NCI-H748 (cell line): ENCODE data around the gene KIF1A.
"Not testable (repeated sequence)": the region's sequence is repeated elsewhere in the genome, so short reads cannot be mapped to it uniquely, and the experiment has no call there.

Experiments used
- DNase-seq: peaks from one replicate; lab custom pipeline; 2025; ENCODE audit not compliant: unreplicated experiment; lab: John Stamatoyannopoulos, UW

The KIF1A gene

GRCh38 chr2:240687741-240688552, 132.1 kb downstream of the KIF1A start:
- no peak for DNase-seq

DNA sequence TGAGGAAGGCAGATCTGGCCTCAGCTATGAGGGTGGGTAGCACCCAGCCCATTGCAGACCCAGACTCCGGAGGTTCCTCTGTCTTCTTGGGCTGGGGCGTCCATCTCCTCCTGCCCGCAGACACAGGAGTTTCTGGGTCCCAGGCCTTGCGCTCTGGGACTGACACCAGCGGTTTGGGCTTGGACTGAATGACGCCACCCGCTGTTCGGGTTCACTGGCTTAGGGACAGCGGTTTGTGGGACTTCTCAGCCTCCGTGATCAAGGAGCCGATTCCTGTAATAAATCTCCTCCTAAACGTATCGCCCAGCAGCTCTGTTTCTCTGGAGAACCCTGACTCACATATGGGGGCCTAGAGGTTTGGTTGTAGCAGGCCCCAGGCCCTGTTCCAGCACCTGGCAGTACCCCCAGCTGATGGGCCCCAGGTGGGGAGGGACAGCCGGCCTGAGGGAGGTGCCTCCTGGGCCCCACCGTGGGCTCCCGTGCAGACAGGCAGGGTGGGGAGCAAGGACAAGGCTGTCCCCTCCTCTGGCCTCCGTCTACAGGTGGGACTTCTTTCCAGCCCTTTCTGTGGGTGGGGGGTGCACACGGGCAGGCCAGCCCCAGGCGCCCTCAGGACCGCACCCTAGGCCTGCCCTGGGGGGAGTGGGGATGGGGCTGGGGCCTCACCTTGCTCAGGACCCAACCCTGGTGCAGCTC, 132.8 kb downstream of the KIF1A start:
- DNase-seq, result no peak

DNA sequence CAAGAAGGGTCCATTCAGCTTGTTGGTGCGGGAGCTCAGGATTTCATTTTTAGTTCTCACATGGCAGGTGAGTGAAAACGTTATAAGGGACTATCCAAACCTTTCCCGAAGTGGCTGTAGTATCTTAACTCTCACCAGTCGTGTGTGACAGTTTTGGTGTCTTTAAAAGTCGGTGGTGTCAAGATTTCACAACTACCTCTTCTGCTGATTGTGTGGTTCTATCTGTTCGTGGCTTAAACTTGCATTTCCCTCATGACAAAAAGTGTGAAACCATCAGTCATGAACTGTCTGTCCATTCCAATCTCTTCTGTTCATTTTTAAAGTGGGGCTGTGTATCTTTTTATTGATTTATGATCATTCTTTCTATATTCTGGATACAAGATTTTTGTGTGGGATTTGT, 133.6 kb downstream of the KIF1A start:
- DNase-seq, result no peak

DNA sequence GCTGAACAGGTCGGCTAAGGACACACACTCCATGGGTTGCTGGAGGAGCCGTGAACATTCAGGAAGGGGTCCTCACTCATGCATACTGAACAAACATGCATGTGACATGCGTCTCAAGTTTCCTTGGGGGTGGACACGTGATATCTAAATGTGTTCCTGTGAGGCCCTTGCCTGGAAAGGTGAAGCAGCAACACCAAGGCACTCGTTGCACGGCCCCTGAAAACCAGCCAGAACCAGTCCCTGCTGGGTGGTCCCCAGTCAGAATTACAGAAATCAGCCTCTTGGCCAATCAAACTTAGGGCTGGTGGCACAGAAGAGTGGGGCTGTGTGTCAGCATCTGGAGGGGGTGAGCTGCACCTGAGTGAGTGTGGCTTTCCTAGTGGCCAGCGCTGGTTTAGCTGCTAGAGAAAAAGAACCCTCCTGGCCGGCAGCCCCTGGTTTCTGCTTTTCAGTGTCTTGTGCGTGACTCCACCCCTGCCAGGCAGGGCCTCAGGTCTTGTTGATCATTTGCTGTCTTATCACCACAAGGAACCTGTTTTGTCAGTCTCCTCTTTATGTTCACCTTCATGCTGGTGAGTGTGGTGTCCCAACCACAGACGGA, 134.1 kb downstream of the KIF1A start:
- DNase-seq, result no peak

DNA sequence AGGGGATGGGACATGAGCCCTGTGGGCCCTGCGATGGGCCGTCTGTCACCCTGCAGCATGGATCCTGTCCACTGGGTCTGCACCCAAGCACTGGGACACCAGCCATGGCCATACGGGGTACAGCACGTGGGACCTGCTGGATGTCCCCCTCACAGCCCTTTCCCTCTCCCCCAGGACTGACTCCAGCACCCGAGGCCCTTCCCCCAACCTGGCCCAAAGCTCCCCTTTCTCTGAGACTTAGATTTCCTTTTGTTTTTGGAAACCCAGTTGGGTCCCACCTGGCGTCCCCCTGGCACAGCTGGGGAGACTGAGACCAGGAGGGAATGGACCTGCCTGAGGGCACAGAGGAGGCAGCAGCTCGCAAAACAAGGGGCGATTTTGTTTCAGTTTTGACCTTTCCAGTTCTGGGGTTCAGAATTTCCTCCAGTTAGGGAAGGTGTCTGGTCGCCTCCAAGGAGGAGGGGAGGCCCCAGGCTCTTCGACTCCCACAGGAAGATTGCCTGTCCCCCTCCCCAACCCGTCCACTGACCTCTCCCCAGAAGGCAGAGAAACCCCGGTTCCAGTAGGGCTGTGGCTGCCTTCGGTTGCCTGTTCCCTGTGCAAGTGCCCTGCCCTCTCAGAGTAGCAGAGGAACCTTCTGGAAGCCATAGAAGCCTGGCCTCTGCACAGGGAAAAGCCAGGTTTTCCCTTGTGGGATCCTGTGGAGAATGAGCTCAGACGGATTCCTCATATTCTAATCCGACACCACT, 135.9 kb downstream of the KIF1A start:
- not testable (repeated sequence) for DNase-seq

GRCh38 chr2:240683329-240683979, 136.6 kb downstream of the KIF1A start:
- not testable (repeated sequence) for DNase-seq

GRCh38 chr2:240682431-240683224, 137.4 kb downstream of the KIF1A start, which contains the start of gene AQP12B:
Gene AQP12B, minus strand, starts transcription at chr2:240682885. Its CDS starts 48 bp downstream, at chr2:240682837.
- not testable (repeated sequence) for DNase-seq

DNA sequence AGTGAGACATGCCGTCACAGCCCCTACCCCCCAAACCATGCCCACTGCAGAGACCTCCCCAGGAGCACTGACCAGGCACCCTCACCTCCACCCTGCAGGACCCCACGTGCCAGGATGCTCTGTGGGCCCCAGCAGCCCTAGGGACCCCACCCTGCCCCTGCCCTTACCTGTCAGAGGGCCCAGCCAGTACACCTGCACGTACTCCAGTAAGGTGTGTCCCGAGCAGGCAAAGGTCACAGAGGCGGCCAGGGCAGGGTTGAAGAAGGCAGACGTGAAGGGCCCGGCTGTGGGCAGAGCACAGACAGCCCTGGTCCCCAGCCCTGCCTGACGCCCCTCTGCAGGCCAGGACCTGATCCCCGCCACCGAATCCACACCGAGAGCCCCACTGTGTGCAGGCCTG, 139.8 kb downstream of the KIF1A start:
- DNase-seq, result not testable (repeated sequence)

DNA sequence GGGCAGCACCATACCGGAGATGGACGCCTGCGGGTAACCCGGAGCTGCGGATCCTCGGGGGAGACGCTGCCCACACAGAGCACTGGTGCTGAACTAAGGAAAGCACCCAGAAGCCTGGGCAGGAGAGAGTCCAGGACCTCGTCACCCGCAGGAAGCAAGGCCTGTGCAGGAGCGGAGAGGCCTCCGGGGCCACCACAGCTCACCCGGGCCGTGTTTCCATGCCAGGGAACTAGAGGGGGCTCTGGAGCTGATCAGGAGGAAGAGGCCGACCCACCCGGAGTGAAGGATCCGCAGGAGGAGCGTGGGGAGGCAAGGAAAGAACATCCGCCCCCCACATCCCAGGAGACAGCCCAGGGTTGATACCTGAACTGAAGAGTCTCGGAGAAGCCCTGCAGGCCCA, 141.1 kb downstream of the KIF1A start:
- not testable (repeated sequence) for DNase-seq

GRCh38 chr2:240678043-240678442, 142.0 kb downstream of the KIF1A start:
- not testable (repeated sequence) for DNase-seq

DNA sequence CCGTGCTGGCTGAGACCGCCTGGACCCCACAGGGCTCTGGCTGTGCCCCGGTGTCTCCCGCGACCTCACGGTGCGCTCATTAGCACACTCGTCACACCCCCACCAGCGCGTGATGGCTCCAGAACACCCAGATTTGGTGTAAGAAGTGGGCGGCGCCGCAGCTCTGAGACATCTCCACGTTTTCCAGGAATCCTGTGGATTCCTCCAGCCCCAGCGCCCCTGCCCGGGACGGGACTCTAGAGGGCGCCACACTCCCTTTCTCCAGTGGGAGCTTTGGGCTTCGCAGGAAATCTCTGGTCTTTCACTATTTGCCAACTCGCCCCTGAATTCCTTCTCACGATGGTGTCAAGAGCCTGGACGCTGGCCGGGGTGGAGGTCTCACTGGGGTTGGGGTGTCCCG, 144.7 kb downstream of the KIF1A start:
- DNase-seq, result not testable (repeated sequence)

DNA sequence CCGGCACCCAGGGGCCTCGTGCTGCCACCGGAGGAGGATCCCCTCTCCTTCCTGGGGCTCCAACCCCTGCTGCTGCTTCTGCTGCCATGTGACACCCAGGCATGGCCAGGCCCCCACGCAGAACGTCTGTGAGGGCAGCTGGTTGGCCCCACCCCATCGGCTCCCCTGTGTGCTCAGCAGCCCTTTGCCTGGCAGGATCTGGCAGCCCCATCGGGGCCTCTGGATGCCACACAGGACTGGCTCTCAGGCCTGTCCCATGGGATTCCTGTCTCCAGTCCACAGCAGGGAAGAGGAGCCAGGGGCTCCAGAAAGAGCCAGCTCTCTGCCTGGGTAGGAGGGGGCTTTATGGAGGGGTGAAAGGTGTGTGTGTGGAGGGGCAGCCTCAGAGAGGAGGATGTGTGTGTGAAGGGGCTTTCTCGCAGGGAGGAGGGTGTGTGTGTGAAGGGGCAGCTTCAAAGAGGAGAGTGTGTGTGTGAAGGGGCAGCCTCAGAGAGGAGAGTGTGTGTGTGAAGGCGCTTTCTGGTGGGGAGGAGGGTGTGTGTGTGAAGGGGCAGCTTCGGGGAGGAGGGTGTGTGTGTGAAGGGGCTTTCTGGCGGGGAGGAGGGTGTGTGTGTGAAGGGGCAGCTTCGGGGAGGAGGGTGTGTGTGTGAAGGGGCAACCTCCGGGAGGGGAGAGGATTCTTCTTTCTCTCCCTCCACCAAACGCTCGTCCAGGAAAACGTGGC, 145.4 kb downstream of the KIF1A start:
- DNase-seq, result not testable (repeated sequence)

GRCh38 chr2:240672701-240673190, 147.3 kb downstream of the KIF1A start:
- DNase-seq, result no peak

GRCh38 chr2:240672076-240672700, 147.8 kb downstream of the KIF1A start:
- no peak for DNase-seq

DNA sequence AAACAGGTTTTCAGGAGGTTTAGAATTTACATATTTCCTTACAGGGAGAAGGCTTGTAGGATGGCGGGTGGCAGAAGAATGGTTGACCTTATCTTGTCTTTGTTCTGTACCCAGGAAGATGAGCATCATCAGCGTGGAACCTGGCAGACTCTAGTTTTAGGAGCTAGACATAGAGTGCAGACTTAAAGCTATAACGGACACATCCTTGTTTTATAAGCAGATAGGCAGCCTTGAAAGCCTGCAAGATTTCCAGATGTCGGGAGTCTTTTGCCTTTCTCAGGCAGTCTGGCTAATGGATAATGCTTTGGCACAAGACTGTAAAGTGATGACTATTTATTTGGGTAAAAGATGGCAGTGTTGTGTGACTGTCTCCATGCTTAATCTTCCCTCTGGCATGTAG, 149.1 kb downstream of the KIF1A start:
- no peak for DNase-seq

DNA sequence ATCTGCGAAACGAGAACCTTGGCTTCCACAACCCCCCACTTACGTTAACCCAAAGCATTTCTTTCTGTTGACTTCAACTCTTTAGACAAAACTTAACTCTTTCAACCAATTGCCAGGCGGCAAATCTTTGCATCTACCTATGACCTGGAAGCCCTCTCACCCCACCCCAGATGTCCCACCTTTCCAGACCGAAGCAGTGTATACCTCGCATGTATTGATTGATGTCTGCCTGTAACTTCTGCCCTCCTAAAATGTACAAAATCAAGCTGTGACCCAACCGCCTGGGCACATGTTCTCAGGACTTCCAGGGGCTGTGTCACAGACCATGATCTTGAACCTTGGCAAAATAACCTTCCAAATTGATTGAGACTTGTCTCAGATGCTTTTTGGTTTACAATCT, 149.6 kb downstream of the KIF1A start:
- DNase-seq, result no peak

DNA sequence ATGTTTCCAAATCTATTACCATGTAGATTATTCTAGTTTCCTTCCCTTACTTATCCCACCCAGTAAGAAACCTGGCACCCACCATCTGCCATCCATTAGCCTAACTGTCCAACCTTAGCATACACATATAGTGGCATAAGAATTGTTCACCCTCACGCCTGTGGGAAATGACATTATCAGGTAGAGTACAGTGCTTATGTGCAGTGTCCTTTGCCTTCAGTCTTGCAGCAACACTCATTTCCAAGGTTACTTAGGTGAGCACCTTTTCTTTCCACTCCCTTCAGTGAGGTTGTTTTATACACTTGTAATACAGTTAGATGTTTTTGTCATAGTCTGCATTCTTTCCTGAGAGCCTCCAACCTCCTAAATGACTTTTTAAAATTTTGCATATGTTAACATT, 155.4 kb downstream of the KIF1A start:
- no peak for DNase-seq
